Fibroblast of the aortic adventitia (primary cell): Measurements from ENCODE around the gene TMEM59. TPM values are rescaled to one million over a fixed set of nuclear protein-coding genes. Genes with fewer than 3 reads are reported as not detected.
"Not testable (repeated sequence)": the region's sequence is repeated elsewhere in the genome, so short reads cannot be mapped to it uniquely, and the experiment has no call there.

Experiments
- DNase-seq: peaks from one replicate; pipeline ENCODE4 v3.0.0-alpha.2; 2010; ENCODE audit warnings: low read depth
- H3K4me3 ChIP-seq: 2 replicates; pipeline ENCODE4 v1.5.1; 2011; ENCODE audit warnings: low read depth, mild to moderate bottlenecking, control low read depth, low read length, moderate library complexity
- total RNA-seq: library from RNA; depleted of rRNA; stranded (reverse); fragments of >200 nt; gene quantifications from 2 replicates; pipeline ENCODE4 v1.2.3, GENCODE V29; 2012; ENCODE audit warnings: low replicate concordance
- TF ChIP-seq, protein P1 (sequence below): IDR thresholded peaks from 2 replicates; pipeline ENCODE4 v1.5.1; 2011; ENCODE audit warnings: mild to moderate bottlenecking, low read length, control low read depth, inconsistent platforms; ENCODE audit not compliant: insufficient read depth

Gene TMEM59, protein sequence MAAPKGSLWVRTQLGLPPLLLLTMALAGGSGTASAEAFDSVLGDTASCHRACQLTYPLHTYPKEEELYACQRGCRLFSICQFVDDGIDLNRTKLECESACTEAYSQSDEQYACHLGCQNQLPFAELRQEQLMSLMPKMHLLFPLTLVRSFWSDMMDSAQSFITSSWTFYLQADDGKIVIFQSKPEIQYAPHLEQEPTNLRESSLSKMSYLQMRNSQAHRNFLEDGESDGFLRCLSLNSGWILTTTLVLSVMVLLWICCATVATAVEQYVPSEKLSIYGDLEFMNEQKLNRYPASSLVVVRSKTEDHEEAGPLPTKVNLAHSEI
- total RNA-seq: 278 and 356 TPM in 2 replicates

DNA sequence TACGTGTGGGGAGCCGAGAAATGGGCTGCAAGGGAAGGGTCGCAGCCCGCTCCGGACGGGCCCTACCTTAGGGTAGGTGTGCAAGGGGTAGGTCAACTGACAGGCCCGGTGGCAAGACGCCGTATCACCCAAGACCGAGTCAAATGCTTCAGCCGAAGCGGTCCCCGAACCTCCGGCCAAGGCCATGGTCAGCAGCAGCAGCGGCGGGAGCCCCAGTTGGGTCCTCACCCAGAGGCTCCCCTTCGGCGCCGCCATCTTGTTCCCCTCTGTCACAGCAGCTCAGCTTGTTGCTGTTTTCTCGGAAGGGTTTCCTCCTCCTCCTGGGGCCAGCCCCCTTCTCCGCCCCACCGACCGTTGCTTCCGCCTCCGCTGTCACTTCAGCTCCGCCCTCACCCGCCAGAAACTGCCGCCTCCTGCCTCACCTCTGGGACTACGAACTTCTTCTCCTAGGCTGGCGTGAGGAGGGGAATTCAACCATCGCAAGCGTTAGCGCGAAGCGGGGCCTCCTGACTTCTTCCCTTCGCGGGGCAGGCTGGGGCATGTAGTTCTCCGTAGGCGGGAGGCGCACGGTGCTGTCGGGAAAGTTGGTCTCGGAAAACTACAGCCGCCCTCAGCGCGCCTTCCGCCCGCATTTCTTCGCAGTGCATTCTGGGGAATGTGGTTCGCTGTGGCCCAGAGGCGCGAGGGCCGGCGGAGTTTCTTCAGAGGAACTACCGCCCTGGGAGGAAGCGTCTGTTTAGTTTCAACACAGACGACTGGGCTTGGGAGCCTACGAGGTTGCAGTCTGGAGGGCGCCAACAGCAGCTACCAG lies at the start of gene TMEM59, which contains the start of gene TCEANC2:
Gene TMEM59 (minus strand): TSS at position 271 of the 811 bp plus-strand sequence. CDS start 16 bp downstream, at position 255.
Gene TCEANC2 (plus strand): TSS at position 675 of the 811 bp plus-strand sequence. CDS start 815 bp downstream, outside the sequence.
- peak; percentile 99 for DNase-seq
- TF ChIP-seq, protein P1, sequence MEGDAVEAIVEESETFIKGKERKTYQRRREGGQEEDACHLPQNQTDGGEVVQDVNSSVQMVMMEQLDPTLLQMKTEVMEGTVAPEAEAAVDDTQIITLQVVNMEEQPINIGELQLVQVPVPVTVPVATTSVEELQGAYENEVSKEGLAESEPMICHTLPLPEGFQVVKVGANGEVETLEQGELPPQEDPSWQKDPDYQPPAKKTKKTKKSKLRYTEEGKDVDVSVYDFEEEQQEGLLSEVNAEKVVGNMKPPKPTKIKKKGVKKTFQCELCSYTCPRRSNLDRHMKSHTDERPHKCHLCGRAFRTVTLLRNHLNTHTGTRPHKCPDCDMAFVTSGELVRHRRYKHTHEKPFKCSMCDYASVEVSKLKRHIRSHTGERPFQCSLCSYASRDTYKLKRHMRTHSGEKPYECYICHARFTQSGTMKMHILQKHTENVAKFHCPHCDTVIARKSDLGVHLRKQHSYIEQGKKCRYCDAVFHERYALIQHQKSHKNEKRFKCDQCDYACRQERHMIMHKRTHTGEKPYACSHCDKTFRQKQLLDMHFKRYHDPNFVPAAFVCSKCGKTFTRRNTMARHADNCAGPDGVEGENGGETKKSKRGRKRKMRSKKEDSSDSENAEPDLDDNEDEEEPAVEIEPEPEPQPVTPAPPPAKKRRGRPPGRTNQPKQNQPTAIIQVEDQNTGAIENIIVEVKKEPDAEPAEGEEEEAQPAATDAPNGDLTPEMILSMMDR: no peak
- H3K4me3 ChIP-seq: peak within 1 kb of the TSS; percentile 99

DNA sequence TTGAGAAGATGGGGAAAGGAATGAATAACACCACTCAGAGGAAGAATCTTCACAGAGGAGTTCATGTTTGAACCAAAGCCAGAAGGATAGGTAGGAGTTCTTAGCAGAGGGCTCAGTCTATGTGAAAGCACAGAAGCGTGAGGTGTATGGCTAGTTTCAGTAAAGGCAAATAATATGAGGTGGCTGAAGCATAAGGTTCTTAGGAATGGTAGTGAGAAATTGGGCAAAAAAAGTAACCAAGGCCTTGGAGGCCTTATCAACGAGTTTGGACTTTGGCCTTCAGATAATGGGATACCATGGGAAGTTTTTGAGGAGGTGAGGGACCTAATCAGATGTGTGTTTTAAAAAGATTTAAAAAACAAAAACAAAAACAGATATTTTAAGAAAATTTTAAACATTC lies 47.5 kb upstream of the TMEM59 start:
- TF ChIP-seq, protein P1: no peak

DNA sequence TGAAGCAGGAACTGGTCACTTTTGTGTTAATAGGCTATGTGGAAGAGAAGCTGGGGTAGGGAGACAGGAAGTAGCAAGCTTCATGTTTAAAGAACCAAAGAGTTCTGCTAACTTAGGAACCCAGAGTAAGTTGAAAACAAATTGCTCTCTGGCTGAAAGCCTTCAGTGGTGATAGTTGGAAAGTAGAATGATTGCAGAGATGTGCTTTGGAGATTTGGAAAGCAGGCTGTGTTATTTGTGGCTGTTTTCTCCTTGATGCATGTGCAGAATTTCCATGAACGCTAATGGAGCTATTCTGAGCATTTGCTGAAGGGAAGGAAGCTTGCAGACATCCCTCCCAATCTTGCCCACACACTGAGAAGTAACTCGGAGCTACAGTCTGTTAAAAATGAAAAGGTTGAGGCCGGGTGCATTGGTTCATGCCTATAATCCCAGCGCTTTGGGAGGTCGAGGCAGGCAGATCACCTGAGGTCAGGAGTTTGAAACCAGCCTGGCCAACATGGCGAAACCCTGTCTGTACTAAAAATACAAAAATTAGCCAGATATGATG lies 46.1 kb upstream of the TMEM59 start:
- TF ChIP-seq, protein P1: no peak
- no peak for DNase-seq
- H3K4me3 ChIP-seq: no peak overlapping the region

More for the DNA sequence above, 47.5 kb upstream of the TMEM59 start:
- H3K4me3 ChIP-seq: no peak overlapping the region
- no peak for DNase-seq

DNA sequence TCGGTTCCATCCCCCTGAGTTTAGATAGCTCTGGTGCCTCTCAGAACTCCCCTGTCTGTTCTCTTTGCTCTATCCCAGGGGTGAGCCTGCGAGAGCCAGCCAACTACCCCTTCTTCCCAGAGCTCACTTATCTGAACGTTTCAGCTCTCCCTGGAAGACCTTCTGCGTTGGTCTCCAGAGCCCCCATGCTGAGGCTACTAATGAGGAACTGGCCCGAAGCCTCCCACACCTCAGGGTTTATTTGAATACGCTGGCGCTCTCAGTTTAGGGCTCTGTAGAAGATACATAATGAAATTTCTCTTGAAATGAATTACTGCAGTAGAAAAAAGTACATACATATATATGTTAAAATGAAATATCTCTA lies 43.9 kb upstream of the TMEM59 start:
- DNase-seq: no peak
- no peak overlapping the region for H3K4me3 ChIP-seq
- TF ChIP-seq, protein P1: no peak

DNA sequence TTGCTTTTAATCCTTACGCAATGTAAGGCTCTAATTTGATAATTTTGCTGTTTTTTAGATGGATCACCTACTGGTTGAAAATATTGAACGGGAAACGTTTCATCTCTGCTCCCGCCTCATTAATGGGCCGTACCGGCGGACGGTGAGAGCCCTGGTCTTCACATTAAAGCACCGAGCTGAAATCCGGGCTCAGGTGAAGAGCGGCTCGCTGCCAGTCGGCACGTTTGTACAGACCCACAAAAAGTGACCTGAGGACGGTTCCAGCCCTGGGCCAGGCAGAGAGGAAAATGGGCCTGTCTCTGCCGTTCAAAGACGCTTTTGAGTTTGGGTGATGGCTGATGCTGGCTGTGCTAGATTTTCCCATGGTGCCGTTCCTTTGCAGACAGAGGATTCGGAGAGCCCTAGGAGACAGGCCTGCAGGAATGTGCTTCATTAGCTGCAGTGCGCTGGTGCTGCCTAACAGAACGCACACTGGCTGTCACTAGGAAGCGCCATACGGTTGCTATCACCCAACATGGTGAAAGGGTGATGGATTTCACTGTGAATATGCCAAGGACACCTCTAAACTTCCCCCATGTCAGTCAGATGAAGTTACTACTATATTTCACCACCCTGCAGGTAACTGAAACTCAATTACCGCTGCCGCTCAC lies 43.3 kb upstream of the TMEM59 start:
- H3K4me3 ChIP-seq: no peak overlapping the region
- TF ChIP-seq, protein P1: no peak
- no peak for DNase-seq

DNA sequence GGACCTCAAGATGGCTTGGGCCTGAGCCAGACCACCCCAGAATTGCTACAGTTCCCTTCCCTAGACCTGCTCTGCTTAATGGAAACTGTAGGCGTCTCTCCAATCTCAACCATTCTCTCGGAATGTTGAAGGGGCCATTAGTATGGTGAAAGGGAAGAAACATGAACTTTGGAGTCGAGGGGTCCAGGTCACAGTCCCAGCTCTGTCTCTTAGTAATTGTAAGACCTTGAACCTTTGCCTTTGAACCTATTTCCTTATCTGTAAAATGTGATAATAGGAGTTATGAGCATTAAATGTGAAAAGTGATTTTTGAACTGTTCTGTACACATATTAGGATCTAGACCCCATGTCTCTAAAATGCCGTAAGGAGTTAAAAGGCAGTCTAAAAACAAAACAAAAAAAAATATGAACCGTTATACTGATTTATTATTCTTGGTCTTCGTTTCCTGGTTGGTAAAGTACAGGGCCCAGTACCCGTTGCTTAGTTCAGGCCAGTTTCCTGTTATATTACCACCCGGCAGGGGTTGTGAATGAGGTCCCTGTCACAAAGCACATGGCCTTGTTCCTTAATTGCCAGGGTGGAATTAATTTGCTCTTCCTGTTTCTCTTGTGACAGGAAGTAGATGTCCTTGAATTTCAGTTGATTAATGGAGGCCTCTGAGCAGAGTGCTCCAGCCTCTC lies 42.7 kb upstream of the TMEM59 start:
- H3K4me3 ChIP-seq: no peak overlapping the region
- TF ChIP-seq, protein P1: no peak
- DNase-seq: no peak

DNA sequence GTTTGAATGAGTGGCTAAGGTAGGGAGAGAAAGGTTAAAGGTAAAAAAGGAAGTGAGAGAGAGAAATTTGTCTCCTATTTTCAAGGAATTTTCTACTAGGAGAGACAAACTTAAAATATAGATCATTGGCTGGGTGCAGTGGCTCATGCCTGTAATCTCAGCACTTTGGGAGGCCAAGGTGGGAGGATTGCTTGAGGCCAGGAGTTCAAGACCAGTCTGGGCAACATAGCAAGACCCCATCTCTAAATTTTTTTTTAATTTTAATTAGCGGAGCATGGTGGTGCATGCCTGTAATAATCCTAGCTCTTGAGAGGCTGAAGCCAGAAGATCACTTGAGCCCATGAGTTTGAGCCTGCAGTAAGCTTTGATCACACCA lies 41.7 kb upstream of the TMEM59 start:
- DNase-seq, H3K4me3 ChIP-seq: not testable (repeated sequence)
